Measurements from ENCODE around the gene ZC3H8.

Gene ZC3H8

GRCh38 chr2:112273349-112273748 is 18.5 kb upstream of the ZC3H8 start:
- peak overlapping the region; percentile 0 for H3K27ac ChIP-seq (ENCODE audit: low read depth, low read length)
- H2BK120ac ChIP-seq (ENCODE audit: low read depth, low read length): no peak overlapping the region
- no peak overlapping the region for H3K18ac ChIP-seq (ENCODE audit: low read length)
- H3K27me3 ChIP-seq (ENCODE audit: insufficient read depth, low read length, poor library complexity): no peaks in the 10 kb centered on the region
- H4K5ac ChIP-seq (ENCODE audit: low read length): no peak overlapping the region
- no peak overlapping the region for H3K9ac ChIP-seq (ENCODE audit: low read length)
- H3K79me1 ChIP-seq (ENCODE audit: low read length): no peaks in the 10 kb centered on the region
- no peak overlapping the region for H2BK15ac ChIP-seq (replicated peaks; ENCODE audit: low read depth)
- H2AK5ac ChIP-seq (ENCODE audit: low read length): no peak overlapping the region
- H3K4me2 ChIP-seq (ENCODE audit: low read length): no peak overlapping the region
- no peak overlapping the region for H2BK5ac ChIP-seq (ENCODE audit: low read length)
- no peaks in the 10 kb centered on the region for H3K79me2 ChIP-seq (ENCODE audit: control insufficient read depth, insufficient read depth, low read length)
- no peak for DNase-seq
- WGBS (ENCODE audit: extremely low coverage, insufficient coverage, low lambda C conversion rate): no CpG with 5 or more reads among the region's 5 CpGs
- H3K4me3 ChIP-seq (ENCODE audit: low read length): no peak overlapping the region
- H4K8ac ChIP-seq (ENCODE audit: low read depth, low read length): no peak overlapping the region
- H3K4me1 ChIP-seq (ENCODE audit: control insufficient read depth, low read depth, low read length): peaks cover 2% of the 10 kb centered on the region
- no peak overlapping the region for H3K4ac ChIP-seq (ENCODE audit: low read depth, low read length)
- H3K56ac ChIP-seq (ENCODE audit: low read length): peak overlapping the region; percentile 35
- no peak overlapping the region for H3K23ac ChIP-seq (ENCODE audit: low read length)
- no peaks in the 10 kb centered on the region for H3K36me3 ChIP-seq (ENCODE audit: control insufficient read depth, insufficient read depth, low read length)

GRCh38 chr2:112272669-112273068 is 17.8 kb upstream of the ZC3H8 start:
- no peak overlapping the region for H3K4me2 ChIP-seq (ENCODE audit: low read length)
- H2BK15ac ChIP-seq (replicated peaks; ENCODE audit: low read depth): no peak overlapping the region
- H3K23ac ChIP-seq (ENCODE audit: low read length): no peak overlapping the region
- no peak overlapping the region for H4K8ac ChIP-seq (ENCODE audit: low read depth, low read length)
- peak overlapping the region; percentile 60 for H3K18ac ChIP-seq (ENCODE audit: low read length)
- H4K5ac ChIP-seq (ENCODE audit: low read length): no peak overlapping the region
- H3K9ac ChIP-seq (ENCODE audit: low read length): no peak overlapping the region
- H3K79me1 ChIP-seq (ENCODE audit: low read length): no peaks in the 10 kb centered on the region
- H3K36me3 ChIP-seq (ENCODE audit: control insufficient read depth, insufficient read depth, low read length): no peaks in the 10 kb centered on the region
- DNase-seq: peak; percentile 66
- H3K27me3 ChIP-seq (ENCODE audit: insufficient read depth, low read length, poor library complexity): no peaks in the 10 kb centered on the region
- no peak overlapping the region for H2BK5ac ChIP-seq (ENCODE audit: low read length)
- H3K4me1 ChIP-seq (ENCODE audit: control insufficient read depth, low read depth, low read length): peaks cover 2% of the 10 kb centered on the region
- H3K27ac ChIP-seq (ENCODE audit: low read depth, low read length): peak overlapping the region; percentile 70
- no peak overlapping the region for H3K4ac ChIP-seq (ENCODE audit: low read depth, low read length)
- no peak overlapping the region for H2BK120ac ChIP-seq (ENCODE audit: low read depth, low read length)
- WGBS (ENCODE audit: extremely low coverage, insufficient coverage, low lambda C conversion rate): no CpG with 5 or more reads among the region's 5 CpGs
- no peaks in the 10 kb centered on the region for H3K79me2 ChIP-seq (ENCODE audit: control insufficient read depth, insufficient read depth, low read length)
- H3K4me3 ChIP-seq (ENCODE audit: low read length): no peak overlapping the region
- H2AK5ac ChIP-seq (ENCODE audit: low read length): no peak overlapping the region
- H3K56ac ChIP-seq (ENCODE audit: low read length): no peak overlapping the region

GRCh38 chr2:112268547-112268946 is 13.7 kb upstream of the ZC3H8 start:
- Histone ChIP-seq H3K56ac (ENCODE audit: low read length) (no peak overlapping the region), H3K23ac (ENCODE audit: low read length) (no peak overlapping the region), H2BK120ac (ENCODE audit: low read depth, low read length) (no peak overlapping the region), H3K27ac (ENCODE audit: low read depth, low read length) (no peak overlapping the region), H3K4me3 (ENCODE audit: low read length) (no peak overlapping the region), H3K79me1 (ENCODE audit: low read length) (no peaks in the 10 kb centered on the region), H3K79me2 (ENCODE audit: control insufficient read depth, insufficient read depth, low read length) (no peaks in the 10 kb centered on the region), H3K9ac (ENCODE audit: low read length) (no peak overlapping the region), H4K5ac (ENCODE audit: low read length) (no peak overlapping the region), H3K4me1 (ENCODE audit: control insufficient read depth, low read depth, low read length) (peaks cover 2% of the 10 kb centered on the region), H3K27me3 (ENCODE audit: insufficient read depth, low read length, poor library complexity) (no peaks in the 10 kb centered on the region), H3K18ac (ENCODE audit: low read length) (no peak overlapping the region), H4K8ac (ENCODE audit: low read depth, low read length) (no peak overlapping the region), H2BK5ac (ENCODE audit: low read length) (no peak overlapping the region), H3K4me2 (ENCODE audit: low read length) (no peak overlapping the region), H2BK15ac (replicated peaks; ENCODE audit: low read depth) (no peak overlapping the region), H3K36me3 (ENCODE audit: control insufficient read depth, insufficient read depth, low read length) (no peaks in the 10 kb centered on the region), H3K4ac (ENCODE audit: low read depth, low read length) (no peak overlapping the region), H2AK5ac (ENCODE audit: low read length) (no peak overlapping the region)
- no peak for DNase-seq
- WGBS (ENCODE audit: extremely low coverage, insufficient coverage, low lambda C conversion rate): no CpG with 5 or more reads among the region's 1 CpG

- no peak overlapping the region for H3K4me2 ChIP-seq (ENCODE audit: low read length)
- no peak overlapping the region for H3K4ac ChIP-seq (ENCODE audit: low read depth, low read length)
- no peaks in the 10 kb centered on the region for H3K79me2 ChIP-seq (ENCODE audit: control insufficient read depth, insufficient read depth, low read length)
- no peak for DNase-seq
- no peaks in the 10 kb centered on the region for H3K4me1 ChIP-seq (ENCODE audit: control insufficient read depth, low read depth, low read length)
- H3K27me3 ChIP-seq (ENCODE audit: insufficient read depth, low read length, poor library complexity): no peaks in the 10 kb centered on the region
- H3K23ac ChIP-seq (ENCODE audit: low read length): no peak overlapping the region
- no peaks in the 10 kb centered on the region for H3K79me1 ChIP-seq (ENCODE audit: low read length)
- no peak overlapping the region for H3K27ac ChIP-seq (ENCODE audit: low read depth, low read length)
- H3K9ac ChIP-seq (ENCODE audit: low read length): no peak overlapping the region
- H2BK120ac ChIP-seq (ENCODE audit: low read depth, low read length): no peak overlapping the region
- no peak overlapping the region for H2AK5ac ChIP-seq (ENCODE audit: low read length)
- H3K56ac ChIP-seq (ENCODE audit: low read length): no peak overlapping the region
- H3K36me3 ChIP-seq (ENCODE audit: control insufficient read depth, insufficient read depth, low read length): no peaks in the 10 kb centered on the region
- H2BK5ac ChIP-seq (ENCODE audit: low read length): no peak overlapping the region
- no peak overlapping the region for H4K8ac ChIP-seq (ENCODE audit: low read depth, low read length)
- H2BK15ac ChIP-seq (replicated peaks; ENCODE audit: low read depth): no peak overlapping the region
- no peak overlapping the region for H3K4me3 ChIP-seq (ENCODE audit: low read length)
- no peak overlapping the region for H4K5ac ChIP-seq (ENCODE audit: low read length)
- H3K18ac ChIP-seq (ENCODE audit: low read length): no peak overlapping the region
These were observed 8.0 kb upstream of the ZC3H8 start for GRCh38 chr2:112262876-112263275.

GRCh38 chr2:112260295-112260625 is 5.4 kb upstream of the ZC3H8 start:
- Histone ChIP-seq H3K36me3 (ENCODE audit: control insufficient read depth, insufficient read depth, low read length) (no peaks in the 10 kb centered on the region), H3K27me3 (ENCODE audit: insufficient read depth, low read length, poor library complexity) (no peaks in the 10 kb centered on the region), H3K4me1 (ENCODE audit: control insufficient read depth, low read depth, low read length) (no peaks in the 10 kb centered on the region), H3K79me2 (ENCODE audit: control insufficient read depth, insufficient read depth, low read length) (no peaks in the 10 kb centered on the region), H2BK15ac (replicated peaks; ENCODE audit: low read depth) (no peak overlapping the region), H2AK5ac (ENCODE audit: low read length) (no peak overlapping the region), H3K79me1 (ENCODE audit: low read length) (no peaks in the 10 kb centered on the region), H3K9ac (ENCODE audit: low read length) (no peak overlapping the region), H2BK5ac (ENCODE audit: low read length) (no peak overlapping the region), H3K27ac (ENCODE audit: low read depth, low read length) (no peak overlapping the region), H3K23ac (ENCODE audit: low read length) (no peak overlapping the region), H3K4me2 (ENCODE audit: low read length) (no peak overlapping the region), H3K56ac (ENCODE audit: low read length) (peak overlapping the region; percentile 18), H2BK120ac (ENCODE audit: low read depth, low read length) (no peak overlapping the region), H3K4me3 (ENCODE audit: low read length) (no peak overlapping the region), H4K5ac (ENCODE audit: low read length) (no peak overlapping the region), H3K4ac (ENCODE audit: low read depth, low read length) (no peak overlapping the region), H4K8ac (ENCODE audit: low read depth, low read length) (no peak overlapping the region), H3K18ac (ENCODE audit: low read length) (no peak overlapping the region)
- no CpG with 5 or more reads among the region's 3 CpGs for WGBS (ENCODE audit: extremely low coverage, insufficient coverage, low lambda C conversion rate)
- no peak for DNase-seq

GRCh38 chr2:112259509-112260294 is 4.9 kb upstream of the ZC3H8 start:
- Histone ChIP-seq H2BK15ac (replicated peaks; ENCODE audit: low read depth) (no peak overlapping the region), H3K27ac (ENCODE audit: low read depth, low read length) (no peak overlapping the region), H3K9ac (ENCODE audit: low read length) (peak overlapping the region; percentile 38), H3K36me3 (ENCODE audit: control insufficient read depth, insufficient read depth, low read length) (no peaks in the 10 kb centered on the region), H3K18ac (ENCODE audit: low read length) (no peak overlapping the region), H3K4me3 (ENCODE audit: low read length) (no peak overlapping the region), H2AK5ac (ENCODE audit: low read length) (no peak overlapping the region), H4K5ac (ENCODE audit: low read length) (no peak overlapping the region), H3K27me3 (ENCODE audit: insufficient read depth, low read length, poor library complexity) (no peaks in the 10 kb centered on the region), H3K79me1 (ENCODE audit: low read length) (no peaks in the 10 kb centered on the region), H2BK5ac (ENCODE audit: low read length) (no peak overlapping the region), H3K56ac (ENCODE audit: low read length) (no peak overlapping the region), H3K4ac (ENCODE audit: low read depth, low read length) (no peak overlapping the region), H4K8ac (ENCODE audit: low read depth, low read length) (no peak overlapping the region), H3K23ac (ENCODE audit: low read length) (no peak overlapping the region), H3K79me2 (ENCODE audit: control insufficient read depth, insufficient read depth, low read length) (no peaks in the 10 kb centered on the region), H3K4me2 (ENCODE audit: low read length) (peak overlapping the region; percentile 12), H2BK120ac (ENCODE audit: low read depth, low read length) (no peak overlapping the region), H3K4me1 (ENCODE audit: control insufficient read depth, low read depth, low read length) (no peaks in the 10 kb centered on the region)
- peak; percentile 84 for DNase-seq
- no CpG with 5 or more reads among the region's 15 CpGs for WGBS (ENCODE audit: extremely low coverage, insufficient coverage, low lambda C conversion rate)
